HCT116 (cell line): ENCODE results near the gene LAMC3. TPM values are rescaled to one million over a fixed set of nuclear protein-coding genes. Genes with fewer than 3 reads are reported as not detected.

Source experiments
- ATAC-seq: fragments of 200-7000 bp; cut with Tn5 transposase; 2 replicates; pipeline ENCODE4 v1.9.1; 2020; ENCODE audit warnings: mild to moderate bottlenecking, moderate library complexity
- BruUV-seq: library from RNA; stranded (reverse); fragments of 400-500 nt; replicated peaks from 2 replicates; lab custom pipeline; 2021; lab: Mats Ljungman, UMichigan
- CTCF ChIA-PET: fragments of 300-600 bp; sonication (Branson Sonifier 250); formaldehyde crosslinking; loops from one replicate; lab custom pipeline; 2021; ENCODE audit warnings: antibody characterized with exemption; lab: Charles Lee
- POLR2A ChIA-PET: fragments of 300-600, 350-600 bp; sonication (Branson Sonifier 250); formaldehyde crosslinking; loops from one replicate; lab custom pipeline; 2021; ENCODE audit warnings: antibody characterized with exemption; lab: Charles Lee
- RAD21 ChIA-PET, 2 experiments: fragments of 300-600 bp; sonication (Branson Sonifier 250); formaldehyde crosslinking; loops; one replicate each; lab custom pipeline; 2023; ENCODE audit warnings: low total read pairs in 2 of 2; ENCODE audit not compliant: uncharacterized antibody in 2 of 2, unreplicated experiment in 2 of 2, low non-redundant PET in 1 of 2; lab: Charles Lee
- DNase-seq: peaks from one replicate; pipeline ENCODE4 v3.0.0-alpha.2; 2010; ENCODE audit warnings: low read depth, low spot score
- H2AFZ ChIP-seq: fragments of 200-600 bp; shearing (Covaris generic), sonication (generic); 2 replicates; pipeline ENCODE4 v1.6.1; 2017; ENCODE audit warnings: low read depth, mixed run types, mixed read lengths, antibody characterized with exemption, low read length; ENCODE audit not compliant: poor library complexity, severe bottlenecking
- H3K27ac ChIP-seq: 2 replicates; pipeline ENCODE4 v1.5.1; 2012; ENCODE audit warnings: low read depth, low read length
- H3K27me3 ChIP-seq: fragments of 200-600 bp; sonication (generic); 2 replicates; pipeline ENCODE4 v1.6.1; 2016; ENCODE audit warnings: mixed run types, low read length, mixed read lengths; ENCODE audit not compliant: insufficient read depth
- H3K36me3 ChIP-seq, 2 experiments: fragments of 200-500 bp in 1 of 2; fragments of 200-600 bp in 1 of 2; sonication (Bioruptor generic) in 1 of 2; sonication (generic) in 1 of 2; 2 replicates each; pipeline versions ENCODE4 v1.5.1 to v1.6.1; 2014 to 2016; ENCODE audit warnings: low read length in 2 of 2, inconsistent platforms in 1 of 2, mixed read lengths in 1 of 2, mixed run types in 1 of 2; ENCODE audit not compliant: insufficient read depth in 2 of 2, control insufficient read depth in 1 of 2
- H3K4me1 ChIP-seq, 2 experiments: fragments of 200-600 bp in 1 of 2; sonication (generic) in 1 of 2; 2 replicates each; pipeline versions ENCODE4 v1.5.1 to v1.6.1; 2012 to 2017; ENCODE audit warnings: low read length in 2 of 2, inconsistent platforms in 1 of 2, mild to moderate bottlenecking in 1 of 2, mixed read lengths in 1 of 2, mixed run types in 1 of 2, moderate library complexity in 1 of 2; ENCODE audit not compliant: insufficient read depth in 2 of 2, control insufficient read depth in 1 of 2
- H3K4me2 ChIP-seq: fragments of 200-600 bp; sonication (generic); 2 replicates; pipeline ENCODE4 v1.6.1; 2017; ENCODE audit warnings: mixed run types, low read length, mixed read lengths
- H3K4me3 ChIP-seq, 2 experiments: fragments of 200-600 bp in 1 of 2; sonication (generic) in 1 of 2; replicated peaks in 1 of 2; 2 replicates each; pipeline ENCODE4 v1.5.1; 2011 to 2016; ENCODE audit warnings: low read length in 2 of 2, control low read depth in 1 of 2, low read depth in 1 of 2, mild to moderate bottlenecking in 1 of 2, mixed read lengths in 1 of 2, mixed run types in 1 of 2
- H3K79me2 ChIP-seq: fragments of 200-600 bp; sonication (generic); 2 replicates; pipeline ENCODE4 v1.6.1; 2017; ENCODE audit warnings: mild to moderate bottlenecking, mixed run types, low read length, moderate library complexity, mixed read lengths; ENCODE audit not compliant: insufficient read depth
- H3K9ac ChIP-seq: fragments of 200-600 bp; sonication (generic); 2 replicates; pipeline ENCODE4 v1.6.1; 2016; ENCODE audit warnings: low read length, mixed read lengths
- H3K9me2 ChIP-seq: fragments of 200-600 bp; sonication (generic), shearing (Covaris generic); 2 replicates; pipeline ENCODE4 v1.6.1; 2017; ENCODE audit warnings: mixed run types, mild to moderate bottlenecking, moderate library complexity; ENCODE audit not compliant: insufficient read depth
- H3K9me3 ChIP-seq, 2 experiments: fragments of 200-500 bp in 1 of 2; fragments of 200-600 bp in 1 of 2; sonication (Bioruptor generic) in 1 of 2; sonication (generic) in 1 of 2; 2 replicates each; pipeline ENCODE4 v1.6.1; 2014 to 2017; ENCODE audit warnings: low read length in 2 of 2, mixed read lengths in 2 of 2, inconsistent platforms in 1 of 2, low read depth in 1 of 2, mild to moderate bottlenecking in 1 of 2, mixed run types in 1 of 2, moderate library complexity in 1 of 2; ENCODE audit not compliant: control insufficient read depth in 1 of 2, insufficient read depth in 1 of 2
- H4K20me1 ChIP-seq: fragments of 200-600 bp; sonication (generic), shearing (Covaris generic); 2 replicates; pipeline ENCODE4 v1.6.1; 2017; ENCODE audit warnings: mixed run types, mild to moderate bottlenecking, moderate library complexity; ENCODE audit not compliant: insufficient read depth
- EGR1 ChIP-seq: IDR thresholded peaks from 2 replicates; pipeline ENCODE4 v1.6.1; 2012; ENCODE audit warnings: low read depth
- ELF1 ChIP-seq: IDR thresholded peaks from 2 replicates; pipeline ENCODE4 v1.6.1; 2012; ENCODE audit warnings: low read depth, borderline replicate concordance
- EZH2 ChIP-seq: fragments of 200-600 bp; sonication (generic); IDR thresholded peaks from 2 replicates; pipeline ENCODE4 v1.6.1; 2017; ENCODE audit warnings: antibody characterized with exemption, mixed run types
- EZH2phosphoT487 ChIP-seq: fragments of 200-600 bp; IDR thresholded peaks from 2 replicates; pipeline ENCODE4 v1.6.1; 2018; ENCODE audit warnings: antibody characterized with exemption, borderline replicate concordance
- FOSL1 ChIP-seq: IDR thresholded peaks from 2 replicates; pipeline ENCODE4 v1.6.1; 2012; ENCODE audit warnings: low read depth
- JUND ChIP-seq: IDR thresholded peaks from 2 replicates; pipeline ENCODE4 v1.6.1; 2012
- POLR2AphosphoS5 ChIP-seq: IDR thresholded peaks from 2 replicates; pipeline ENCODE4 v1.6.1; 2011; ENCODE audit warnings: mild to moderate bottlenecking, low read depth, low read length, moderate library complexity
- RAD21 ChIP-seq: IDR thresholded peaks from 2 replicates; pipeline ENCODE4 v1.6.1; 2012; ENCODE audit warnings: low read depth, mild to moderate bottlenecking
- SIN3A ChIP-seq: IDR thresholded peaks from 2 replicates; pipeline ENCODE4 v1.6.1; 2012; ENCODE audit warnings: low read depth
- SP1 ChIP-seq: IDR thresholded peaks from 2 replicates; pipeline ENCODE4 v1.6.1; 2012; ENCODE audit warnings: low read depth
- YY1 ChIP-seq: IDR thresholded peaks from 2 replicates; pipeline ENCODE4 v1.6.1; 2011; ENCODE audit warnings: low read length, low read depth, moderate library complexity, mild to moderate bottlenecking; ENCODE audit not compliant: insufficient replicate concordance; ENCODE audit errors: extremely low read depth
- ZBTB33 ChIP-seq: IDR thresholded peaks from 2 replicates; pipeline ENCODE4 v1.6.1; 2011; ENCODE audit warnings: mild to moderate bottlenecking, low read length, moderate library complexity; ENCODE audit not compliant: insufficient replicate concordance; ENCODE audit errors: extremely low read depth
- ZFX ChIP-seq: fragments of 450-650 bp; IDR thresholded peaks from 2 replicates; pipeline ENCODE4 v1.6.1; 2017
- ZNF274 ChIP-seq: fragments of 200-500 bp; sonication (Bioruptor generic); IDR thresholded peaks from 2 replicates; pipeline ENCODE4 v1.6.1; 2014; ENCODE audit warnings: mild to moderate bottlenecking, low read depth, low read length, inconsistent platforms
- intact Hi-C: fragments of 100-400 bp; cut with micrococcal nuclease; formaldehyde crosslinking; loops from 2 replicates; pipeline ENCODE4 v1.10.0; 2022
- total RNA-seq: library from RNA; stranded (reverse); gene quantifications from one replicate; pipeline ENCODE4 v1.2.1, GENCODE V29; 2021; ENCODE audit not compliant: unreplicated experiment

The LAMC3 gene
- total RNA-seq, 1 experiment from 2014 or later: 7.7 TPM

- no peak for TF ChIP-seq ZBTB33
- TF ChIP-seq JUND: no peak
- TF ChIP-seq YY1: no peak
- no peak for TF ChIP-seq FOSL1
- no peak for TF ChIP-seq ZNF274
- no peak for TF ChIP-seq EGR1
- TF ChIP-seq RAD21: no peak
These were observed 34.1 kb downstream of the LAMC3 start (continued) for GRCh38 chr9:131043087-131043486.

GRCh38 chr9:131043646-131044045 is 34.7 kb downstream of the LAMC3 start:
- Histone ChIP-seq H2AFZ (no peak overlapping the region), H3K9me3 (no peaks in the 10 kb centered on the region), H3K4me2 (no peak overlapping the region), H3K27ac (no peak overlapping the region), H3K4me3 (no peak overlapping the region), H3K79me2 (no peaks in the 10 kb centered on the region), H3K9me2 (no peaks in the 10 kb centered on the region), H3K4me1 (peaks cover 12 to 22% of the 10 kb centered on the region in 2 experiments; a peak in 3 of 4 replicates), H3K36me3 (no peaks in the 10 kb centered on the region), H3K27me3 (no peaks in the 10 kb centered on the region), H3K9ac (no peak overlapping the region), H4K20me1 (no peaks in the 10 kb centered on the region)
- CTCF ChIA-PET: interaction anchor here (1.2 kb wide), 1 partner anchor 177 kb away, joined by 4 read pairs; no protein-coding TSS in a partner anchor
- ATAC-seq (no peak), DNase-seq (no peak)
- TF ChIP-seq EGR1 (no peak), POLR2AphosphoS5 (no peak), ELF1 (no peak), SP1 (no peak), EZH2phosphoT487 (no peak), SIN3A (no peak), ZFX (no peak), YY1 (no peak), EZH2 (no peak)
- BruUV-seq: no TSS peak
- POLR2A ChIA-PET: no interaction called here
- RAD21 ChIA-PET: no interaction called here
- intact Hi-C loops: no loop called here
